Measurements from ENCODE around the gene C2CD2L.
A peak's percentile ranks its signal among the peaks of the same experiment; 100 is the strongest.

Gene C2CD2L

DNA sequence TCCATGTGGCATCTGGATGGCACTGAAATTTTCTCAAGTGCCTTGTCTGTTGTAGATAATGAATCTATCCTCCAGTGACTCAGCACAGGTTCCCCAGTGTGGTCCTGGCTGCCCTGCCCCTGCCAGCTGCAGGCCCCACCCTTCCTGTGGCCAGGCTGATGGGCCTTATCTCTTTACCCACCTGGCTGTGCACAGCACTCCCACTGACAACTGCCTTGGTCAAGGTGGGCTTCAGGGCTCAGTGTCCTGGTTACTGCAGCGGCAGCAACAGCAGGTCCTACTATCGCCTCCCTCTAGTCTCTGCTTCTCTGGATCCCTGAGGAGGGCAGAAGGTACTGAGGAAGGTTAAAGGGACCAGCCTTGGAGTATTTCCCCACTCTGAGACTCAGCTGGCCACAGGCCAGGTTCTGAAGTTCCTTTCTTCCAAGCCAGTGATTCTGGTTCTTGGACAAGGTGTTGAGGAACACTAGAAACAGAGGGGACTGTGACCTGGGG lies 19.4 kb upstream of the C2CD2L start:
- Histone ChIP-seq H3K4me3 (ENCODE audit: low read length, poor library complexity, severe bottlenecking) (peak overlapping the region; percentile 44), H3K9me3 (ENCODE audit: insufficient read depth, low read depth, low read length) (no peaks in the 10 kb centered on the region), H3F3A (ENCODE audit: low read depth) (peaks cover 26% of the 10 kb centered on the region), H4K20me1 (ENCODE audit: insufficient read depth, low read length, poor library complexity, severe bottlenecking) (peaks cover 17% of the 10 kb centered on the region), H3K27me3 (ENCODE audit: insufficient read depth, low read length, poor library complexity, severe bottlenecking) (no peaks in the 10 kb centered on the region), H3K9ac (ENCODE audit: low read depth, low read length, poor library complexity, severe bottlenecking) (peak overlapping the region; percentile 61), H3K36me3 (ENCODE audit: insufficient read depth, low read length) (peaks cover 9% of the 10 kb centered on the region; the same call in 1 of the 2 replicates), H3K9me2 (replicated peaks; ENCODE audit: low read depth, low read length) (no peaks in the 10 kb centered on the region), H3K4me1 (ENCODE audit: insufficient read depth, low read length, poor library complexity, severe bottlenecking) (peaks cover 77% of the 10 kb centered on the region), H3K4me2 (ENCODE audit: low read depth, low read length, poor library complexity, severe bottlenecking) (peak overlapping the region; percentile 82), H2AFZ (ENCODE audit: low read length) (no peak overlapping the region), H3K79me2 (ENCODE audit: insufficient read depth, low read length) (peaks cover 62% of the 10 kb centered on the region)
- no peak for TF ChIP-seq EZH2phosphoT487 (IDR thresholded peaks at IDR 0.05; ENCODE audit: borderline replicate concordance)
- no peak for TF ChIP-seq CTCF (conservative IDR thresholded peaks at IDR 0.05; ENCODE audit: low read length)

DNA sequence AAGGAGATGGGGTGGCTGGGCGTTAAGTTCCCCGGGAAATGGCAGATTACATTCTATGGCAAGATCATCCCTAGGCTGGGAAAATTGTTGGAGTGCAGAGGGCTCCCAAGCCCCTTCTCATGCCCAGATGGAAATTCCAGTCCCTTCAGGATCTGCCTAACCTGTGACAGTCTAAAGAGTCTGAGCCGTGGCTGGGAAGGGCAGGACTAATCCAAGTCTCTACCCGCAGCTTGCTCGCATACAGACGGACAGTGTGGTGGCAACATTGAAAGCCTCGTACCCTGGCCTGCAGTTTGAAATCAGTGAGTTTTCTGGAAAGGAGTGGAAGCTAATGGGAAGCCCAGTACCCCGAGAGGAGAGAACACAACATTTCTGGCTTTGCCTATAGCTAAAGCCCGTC lies 18.7 kb upstream of the C2CD2L start:
- peaks cover 68% of the 10 kb centered on the region for H3K79me2 ChIP-seq (ENCODE audit: insufficient read depth, low read length)
- peaks cover 26% of the 10 kb centered on the region for H3F3A ChIP-seq (ENCODE audit: low read depth)
- peaks cover 80% of the 10 kb centered on the region for H3K4me1 ChIP-seq (ENCODE audit: insufficient read depth, low read length, poor library complexity, severe bottlenecking)
- no peaks in the 10 kb centered on the region for H3K9me3 ChIP-seq (ENCODE audit: insufficient read depth, low read depth, low read length)
- H4K20me1 ChIP-seq (ENCODE audit: insufficient read depth, low read length, poor library complexity, severe bottlenecking): peaks cover 23% of the 10 kb centered on the region
- H3K4me3 ChIP-seq (ENCODE audit: low read length, poor library complexity, severe bottlenecking): peak overlapping the region; percentile 44
- no peaks in the 10 kb centered on the region for H3K9me2 ChIP-seq (replicated peaks; ENCODE audit: low read depth, low read length)
- no peak for TF ChIP-seq CTCF (conservative IDR thresholded peaks at IDR 0.05; ENCODE audit: low read length)
- no peak for TF ChIP-seq EZH2phosphoT487 (IDR thresholded peaks at IDR 0.05; ENCODE audit: borderline replicate concordance)
- H3K9ac ChIP-seq (ENCODE audit: low read depth, low read length, poor library complexity, severe bottlenecking): peak overlapping the region; percentile 61
- H3K27me3 ChIP-seq (ENCODE audit: insufficient read depth, low read length, poor library complexity, severe bottlenecking): peaks cover 1% of the 10 kb centered on the region
- peaks cover 16% of the 10 kb centered on the region for H3K36me3 ChIP-seq (ENCODE audit: insufficient read depth, low read length)
- no peak overlapping the region for H2AFZ ChIP-seq (ENCODE audit: low read length)
- peak overlapping the region; percentile 82 for H3K4me2 ChIP-seq (ENCODE audit: low read depth, low read length, poor library complexity, severe bottlenecking)

DNA sequence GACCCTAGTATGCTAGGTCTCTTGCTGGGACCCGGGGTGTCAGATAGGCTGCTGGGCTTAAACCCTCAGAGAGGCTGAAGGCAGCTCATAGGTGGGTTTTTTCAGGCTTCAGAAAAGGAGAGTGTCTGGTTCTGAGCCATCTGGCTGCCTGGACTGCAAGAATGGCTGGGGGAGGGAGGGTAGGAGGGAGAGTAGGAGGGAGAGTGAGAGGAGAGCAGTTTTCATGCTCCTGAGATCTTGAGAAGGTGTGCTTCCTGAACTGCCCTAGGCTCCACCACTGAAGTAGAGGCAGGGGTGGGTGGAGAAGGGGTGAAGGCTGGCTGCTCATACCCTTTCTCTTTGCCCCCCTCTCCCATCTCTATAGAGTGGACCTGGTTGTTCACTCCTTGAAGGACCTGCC lies 17.8 kb upstream of the C2CD2L start:
- no peaks in the 10 kb centered on the region for H3K9me3 ChIP-seq (ENCODE audit: insufficient read depth, low read depth, low read length)
- TF ChIP-seq EZH2phosphoT487 (IDR thresholded peaks at IDR 0.05; ENCODE audit: borderline replicate concordance): no peak
- TF ChIP-seq CTCF (conservative IDR thresholded peaks at IDR 0.05; ENCODE audit: low read length): no peak
- peaks cover 26% of the 10 kb centered on the region for H3F3A ChIP-seq (ENCODE audit: low read depth)
- H3K27me3 ChIP-seq (ENCODE audit: insufficient read depth, low read length, poor library complexity, severe bottlenecking): peaks cover 10% of the 10 kb centered on the region
- H4K20me1 ChIP-seq (ENCODE audit: insufficient read depth, low read length, poor library complexity, severe bottlenecking): peaks cover 32% of the 10 kb centered on the region
- peaks cover 22% of the 10 kb centered on the region for H3K36me3 ChIP-seq (ENCODE audit: insufficient read depth, low read length)
- peak overlapping the region; percentile 44 for H3K4me3 ChIP-seq (ENCODE audit: low read length, poor library complexity, severe bottlenecking)
- H2AFZ ChIP-seq (ENCODE audit: low read length): no peak overlapping the region
- peaks cover 77% of the 10 kb centered on the region for H3K79me2 ChIP-seq (ENCODE audit: insufficient read depth, low read length)
- H3K9me2 ChIP-seq (replicated peaks; ENCODE audit: low read depth, low read length): no peaks in the 10 kb centered on the region
- peaks cover 77% of the 10 kb centered on the region for H3K4me1 ChIP-seq (ENCODE audit: insufficient read depth, low read length, poor library complexity, severe bottlenecking)
- peak overlapping the region; percentile 61 for H3K9ac ChIP-seq (ENCODE audit: low read depth, low read length, poor library complexity, severe bottlenecking)
- peak overlapping the region; percentile 82 for H3K4me2 ChIP-seq (ENCODE audit: low read depth, low read length, poor library complexity, severe bottlenecking)

Data from Loucy (cell line).